Vagina (tissue), 2 donors: ENCODE results near the gene IL1RAPL1.

Experiments
- POLR2A ChIP-seq, 2 donors: fragments of 450-650 bp; IDR thresholded peaks; one replicate each; pipeline ENCODE4 v1.6.1; 2017; ENCODE audit warnings: antibody characterized with exemption in 2 of 2, mild to moderate bottlenecking in 2 of 2, moderate library complexity in 2 of 2
- POLR2AphosphoS5 ChIP-seq, 2 donors: sonication (generic); formaldehyde crosslinking; IDR thresholded peaks; one replicate each; pipeline ENCODE4 v1.9.0; 2017; ENCODE audit warnings: antibody characterized with exemption in 2 of 2, mild to moderate bottlenecking in 2 of 2, low read depth in 1 of 2; ENCODE audit not compliant: insufficient read depth in 1 of 2
- TF ChIP-seq, protein P1 (sequence below), 3 experiments: fragments of 450-650 bp in 2 of 3; fragments of 200-600 bp in 1 of 3; sonication (generic) in 1 of 3; IDR thresholded peaks; one replicate each; pipeline ENCODE4 v1.5.1; 2017 to 2019; ENCODE audit warnings: antibody characterized with exemption in 3 of 3, mild to moderate bottlenecking in 2 of 3, moderate library complexity in 2 of 3

DNA sequence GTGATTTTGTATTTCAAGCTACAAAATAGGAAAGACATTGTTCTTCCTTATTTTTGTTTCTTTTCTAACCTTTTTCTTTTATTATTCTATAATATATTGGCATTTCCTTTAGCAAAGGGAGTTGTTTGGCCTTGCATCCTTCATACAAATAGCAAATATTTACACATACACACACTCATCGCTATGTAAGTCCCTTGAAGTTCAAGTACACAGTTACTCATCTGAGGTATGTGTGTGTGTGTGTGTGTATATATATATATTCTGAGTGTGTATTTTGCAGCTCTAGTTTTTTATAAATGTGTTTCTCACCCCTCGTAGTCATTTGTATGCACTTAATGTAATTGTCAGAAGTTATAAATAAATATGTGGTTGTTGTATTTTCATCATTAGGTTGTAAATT, 903.4 kb downstream of the IL1RAPL1 start:
- TF ChIP-seq, protein P1, sequence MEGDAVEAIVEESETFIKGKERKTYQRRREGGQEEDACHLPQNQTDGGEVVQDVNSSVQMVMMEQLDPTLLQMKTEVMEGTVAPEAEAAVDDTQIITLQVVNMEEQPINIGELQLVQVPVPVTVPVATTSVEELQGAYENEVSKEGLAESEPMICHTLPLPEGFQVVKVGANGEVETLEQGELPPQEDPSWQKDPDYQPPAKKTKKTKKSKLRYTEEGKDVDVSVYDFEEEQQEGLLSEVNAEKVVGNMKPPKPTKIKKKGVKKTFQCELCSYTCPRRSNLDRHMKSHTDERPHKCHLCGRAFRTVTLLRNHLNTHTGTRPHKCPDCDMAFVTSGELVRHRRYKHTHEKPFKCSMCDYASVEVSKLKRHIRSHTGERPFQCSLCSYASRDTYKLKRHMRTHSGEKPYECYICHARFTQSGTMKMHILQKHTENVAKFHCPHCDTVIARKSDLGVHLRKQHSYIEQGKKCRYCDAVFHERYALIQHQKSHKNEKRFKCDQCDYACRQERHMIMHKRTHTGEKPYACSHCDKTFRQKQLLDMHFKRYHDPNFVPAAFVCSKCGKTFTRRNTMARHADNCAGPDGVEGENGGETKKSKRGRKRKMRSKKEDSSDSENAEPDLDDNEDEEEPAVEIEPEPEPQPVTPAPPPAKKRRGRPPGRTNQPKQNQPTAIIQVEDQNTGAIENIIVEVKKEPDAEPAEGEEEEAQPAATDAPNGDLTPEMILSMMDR (IDR thresholded peaks at IDR 0.05), result no peak
- TF ChIP-seq POLR2A (IDR thresholded peaks at IDR 0.05), result no peak
- TF ChIP-seq POLR2AphosphoS5 (IDR thresholded peaks at IDR 0.05; ENCODE audit: insufficient read depth in 1 of 2, low read depth in 1 of 2), result no peak
